Activated T-helper 17 cell treated with anti-CD3 and anti-CD28 coated beads, Interleukin-2, amount 50 U/mL, for 72 hours (primary cell): ENCODE data around the gene RIPOR2. TPM values are rescaled to one million over a fixed set of nuclear protein-coding genes. Genes with fewer than 3 reads are reported as not detected.

ENCODE experiments used
- ATAC-seq: fragments of 150-1000 bp; cut with Tn5 transposase; replicated peaks from 2 replicates; pipeline ENCODE4 v1.10.0; 2021; ENCODE audit warnings: mild to moderate bottlenecking, moderate library complexity
- H3K27ac Mint-ChIP-seq: one replicate; pipeline ENCODE4 v1.8.0; 2022; ENCODE audit warnings: mixed read lengths
- H3K27me3 Mint-ChIP-seq: one replicate; pipeline ENCODE4 v1.8.0; 2022; ENCODE audit warnings: mixed read lengths
- H3K36me3 Mint-ChIP-seq: one replicate; pipeline ENCODE4 v1.8.0; 2022; ENCODE audit warnings: low read depth, mild to moderate bottlenecking, mixed read lengths
- H3K4me1 Mint-ChIP-seq: one replicate; pipeline ENCODE4 v1.8.0; 2022; ENCODE audit warnings: mixed read lengths
- H3K4me3 Mint-ChIP-seq: one replicate; pipeline ENCODE4 v1.8.0; 2022; ENCODE audit warnings: mild to moderate bottlenecking, mixed read lengths
- H3K9me3 Mint-ChIP-seq: one replicate; pipeline ENCODE4 v1.8.0; 2022; ENCODE audit warnings: mixed read lengths
- total RNA-seq, 2 donors: library from RNA; stranded (reverse); gene quantifications; one replicate each; pipeline ENCODE4 v1.2.3, GENCODE V29; 2022

Gene RIPOR2
- total RNA-seq, result 100 to 1,000 TPM in 1 of 2 donors, 10 to 100 TPM in 1; 47.5 to 113 TPM

GRCh38 chr6:24935366-24936152, at the start of gene RIPOR2:
RIPOR2 (minus strand) TSS chr6:24935960; CDS start chr6:24935898, 62 bp downstream.
- Mint-ChIP-seq H3K9me3 (no peaks in the 10 kb centered on the region), H3K27me3 (no peaks in the 10 kb centered on the region), H3K27ac (peak within 1 kb of the TSS; percentile 92), H3K4me1 (peaks cover 64% of the 10 kb centered on the region), H3K36me3 (peaks cover 31% of the 10 kb centered on the region), H3K4me3 (peak within 1 kb of the TSS; percentile 93)
- ATAC-seq, result peak; percentile 42

GRCh38 chr6:24985323-24985722, 49.6 kb upstream of the RIPOR2 start:
- no peaks in the 10 kb centered on the region for H3K27me3 Mint-ChIP-seq
- H3K9me3 Mint-ChIP-seq, result peaks cover 4% of the 10 kb centered on the region
- no peak overlapping the region for H3K4me3 Mint-ChIP-seq
- peaks cover 27% of the 10 kb centered on the region for H3K36me3 Mint-ChIP-seq
- no peak overlapping the region for H3K27ac Mint-ChIP-seq
- peaks cover 33% of the 10 kb centered on the region for H3K4me1 Mint-ChIP-seq
- no peak for ATAC-seq

- peak; percentile 62 for ATAC-seq
Observed at GRCh38 chr6:24982231-24982630, 46.5 kb upstream of the RIPOR2 start.

GRCh38 chr6:24981386-24981760, 45.6 kb upstream of the RIPOR2 start:
- Mint-ChIP-seq H3K36me3 (peaks cover 30% of the 10 kb centered on the region), H3K4me3 (no peak overlapping the region), H3K27ac (no peak overlapping the region), H3K4me1 (peaks cover 40% of the 10 kb centered on the region), H3K27me3 (no peaks in the 10 kb centered on the region), H3K9me3 (peaks cover under 1% of the 10 kb centered on the region)
- no peak for ATAC-seq

More at GRCh38 chr6:24982231-24982630, 46.5 kb upstream of the RIPOR2 start:
- Mint-ChIP-seq H3K27ac (peak overlapping the region; percentile 51), H3K36me3 (peaks cover 39% of the 10 kb centered on the region), H3K4me1 (peaks cover 45% of the 10 kb centered on the region), H3K4me3 (peak overlapping the region; percentile 12), H3K27me3 (no peaks in the 10 kb centered on the region), H3K9me3 (peaks cover 4% of the 10 kb centered on the region)

- peaks cover 24% of the 10 kb centered on the region for H3K36me3 Mint-ChIP-seq
- no peaks in the 10 kb centered on the region for H3K27me3 Mint-ChIP-seq
- H3K4me3 Mint-ChIP-seq, result no peak overlapping the region
- ATAC-seq, result peak; percentile 79
- peaks cover 34% of the 10 kb centered on the region for H3K4me1 Mint-ChIP-seq
- no peaks in the 10 kb centered on the region for H3K9me3 Mint-ChIP-seq
- H3K27ac Mint-ChIP-seq, result no peak overlapping the region
Observed at GRCh38 chr6:24980507-24981385, 45.0 kb upstream of the RIPOR2 start.

GRCh38 chr6:24979176-24979575, 43.4 kb upstream of the RIPOR2 start:
- H3K27ac Mint-ChIP-seq, result no peak overlapping the region
- no peak for ATAC-seq
- H3K4me1 Mint-ChIP-seq, result peaks cover 45% of the 10 kb centered on the region
- no peak overlapping the region for H3K4me3 Mint-ChIP-seq
- no peaks in the 10 kb centered on the region for H3K9me3 Mint-ChIP-seq
- H3K36me3 Mint-ChIP-seq, result peaks cover 23% of the 10 kb centered on the region
- no peaks in the 10 kb centered on the region for H3K27me3 Mint-ChIP-seq

GRCh38 chr6:24974182-24975171, 38.7 kb upstream of the RIPOR2 start:
- no peaks in the 10 kb centered on the region for H3K9me3 Mint-ChIP-seq
- H3K27me3 Mint-ChIP-seq, result no peaks in the 10 kb centered on the region
- peaks cover 43% of the 10 kb centered on the region for H3K36me3 Mint-ChIP-seq
- peak overlapping the region; percentile 54 for H3K4me3 Mint-ChIP-seq
- ATAC-seq, result peak; percentile 96
- H3K27ac Mint-ChIP-seq, result peak overlapping the region; percentile 93
- peaks cover 54% of the 10 kb centered on the region for H3K4me1 Mint-ChIP-seq

GRCh38 chr6:24972311-24972958, 36.7 kb upstream of the RIPOR2 start:
- ATAC-seq, result no peak
- peaks cover 32% of the 10 kb centered on the region for H3K36me3 Mint-ChIP-seq
- peak overlapping the region; percentile 36 for H3K4me3 Mint-ChIP-seq
- H3K27ac Mint-ChIP-seq, result peak overlapping the region; percentile 93
- no peaks in the 10 kb centered on the region for H3K9me3 Mint-ChIP-seq
- H3K4me1 Mint-ChIP-seq, result peaks cover 43% of the 10 kb centered on the region
- H3K27me3 Mint-ChIP-seq, result no peaks in the 10 kb centered on the region

- peaks cover 38% of the 10 kb centered on the region for H3K36me3 Mint-ChIP-seq
- H3K27ac Mint-ChIP-seq, result no peak overlapping the region
- H3K4me3 Mint-ChIP-seq, result no peak overlapping the region
- peaks cover 54% of the 10 kb centered on the region for H3K4me1 Mint-ChIP-seq
- peaks cover 3% of the 10 kb centered on the region for H3K9me3 Mint-ChIP-seq
- H3K27me3 Mint-ChIP-seq, result no peaks in the 10 kb centered on the region
- ATAC-seq, result no peak
Observed at GRCh38 chr6:24971067-24971466, 35.3 kb upstream of the RIPOR2 start.

- no peaks in the 10 kb centered on the region for H3K27me3 Mint-ChIP-seq
- peak overlapping the region; percentile 80 for H3K27ac Mint-ChIP-seq
- peaks cover 38% of the 10 kb centered on the region for H3K36me3 Mint-ChIP-seq
- H3K4me1 Mint-ChIP-seq, result peaks cover 48% of the 10 kb centered on the region
- ATAC-seq, result no peak
- H3K4me3 Mint-ChIP-seq, result no peak overlapping the region
- H3K9me3 Mint-ChIP-seq, result peaks cover 3% of the 10 kb centered on the region
Observed at GRCh38 chr6:24969343-24969860, 33.6 kb upstream of the RIPOR2 start.

- H3K27me3 Mint-ChIP-seq, result no peaks in the 10 kb centered on the region
- H3K36me3 Mint-ChIP-seq, result peaks cover 38% of the 10 kb centered on the region
- no peak overlapping the region for H3K27ac Mint-ChIP-seq
- no peak overlapping the region for H3K4me3 Mint-ChIP-seq
- H3K4me1 Mint-ChIP-seq, result peaks cover 48% of the 10 kb centered on the region
- H3K9me3 Mint-ChIP-seq, result peaks cover 3% of the 10 kb centered on the region
- peak; percentile 52 for ATAC-seq
Observed at GRCh38 chr6:24968783-24969182, 33.0 kb upstream of the RIPOR2 start.

- H3K36me3 Mint-ChIP-seq, result peaks cover 31% of the 10 kb centered on the region
- H3K4me1 Mint-ChIP-seq, result peaks cover 43% of the 10 kb centered on the region
- H3K9me3 Mint-ChIP-seq, result peaks cover 3% of the 10 kb centered on the region
- no peak for ATAC-seq
- H3K27me3 Mint-ChIP-seq, result no peaks in the 10 kb centered on the region
- H3K4me3 Mint-ChIP-seq, result no peak overlapping the region
- H3K27ac Mint-ChIP-seq, result no peak overlapping the region
Observed at GRCh38 chr6:24967211-24967610, 31.5 kb upstream of the RIPOR2 start.

- Mint-ChIP-seq H3K4me3 (no peak overlapping the region), H3K36me3 (peaks cover 23% of the 10 kb centered on the region), H3K27ac (no peak overlapping the region), H3K27me3 (no peaks in the 10 kb centered on the region), H3K9me3 (peaks cover 3% of the 10 kb centered on the region), H3K4me1 (peaks cover 45% of the 10 kb centered on the region)
- no peak for ATAC-seq
Observed at GRCh38 chr6:24966381-24966780, 30.6 kb upstream of the RIPOR2 start.
